ENCODE measurements around the gene UNC5B. TPM values are rescaled to one million over a fixed set of nuclear protein-coding genes. Genes with fewer than 3 reads are reported as not detected.
A peak's percentile ranks its signal among the peaks of the same experiment; 100 is the strongest.

The UNC5B gene
- total and polyA plus RNA-seq, 2 donors (not counting 1 experiment from before 2014, with no cell fraction given): 2.5 to 60.8 TPM

GRCh38 chr10:71319800-71320392 is 107.5 kb downstream of the UNC5B start:
- H3K36me3 ChIP-seq (ENCODE audit: control insufficient read depth, insufficient read depth, low read length): no peaks in the 10 kb centered on the region
- no peaks in the 10 kb centered on the region for H3K27me3 ChIP-seq (ENCODE audit: control insufficient read depth, insufficient read depth, low read length)
- no peak overlapping the region for H3K27ac ChIP-seq (ENCODE audit: insufficient read depth, low read length)
- no peaks in the 10 kb centered on the region for H3K4me1 ChIP-seq (ENCODE audit: control insufficient read depth, extremely low read depth, insufficient read depth, low read length)
- H3K4me2 ChIP-seq (ENCODE audit: extremely low read depth, insufficient read depth, low read length): peak overlapping the region; percentile 99
- no peak for DNase-seq (ENCODE audit: low read depth in 2 of 2)
- TF ChIP-seq CTCF (conservative IDR thresholded peaks at IDR 0.05 in 1 of 2, IDR thresholded peaks at IDR 0.05 in 1 of 2; ENCODE audit: low read depth in 1 of 2, low read length in 2 of 2) (no peak), EZH2 (IDR thresholded peaks at IDR 0.05; ENCODE audit: low read length, missing control alignments) (no peak)
- H3K4me3 ChIP-seq (replicated peaks in 1 of 4; ENCODE audit: control extremely low read depth in 1 of 4, insufficient read depth in 1 of 4, low read depth in 3 of 4, low read length in 4 of 4): peak overlapping the region; percentile 55 to 77 (median 72)
- H3K79me2 ChIP-seq (ENCODE audit: control insufficient read depth, insufficient read depth, low read length): no peaks in the 10 kb centered on the region
- H3K9me3 ChIP-seq (ENCODE audit: control insufficient read depth, insufficient read depth, low read depth, low read length): no peaks in the 10 kb centered on the region
- H4K20me1 ChIP-seq (ENCODE audit: control insufficient read depth, extremely low read depth, insufficient read depth, low read length): no peaks in the 10 kb centered on the region
- H2AFZ ChIP-seq (ENCODE audit: low read length): peak overlapping the region; percentile 95
- no peak overlapping the region for H3K9ac ChIP-seq (ENCODE audit: insufficient read depth, low read length)

- TF ChIP-seq EZH2 (IDR thresholded peaks at IDR 0.05; ENCODE audit: low read length, missing control alignments) (no peak), CTCF (conservative IDR thresholded peaks at IDR 0.05 in 1 of 2, IDR thresholded peaks at IDR 0.05 in 1 of 2; ENCODE audit: low read depth in 1 of 2, low read length in 2 of 2) (no peak)
- H3K79me2 ChIP-seq (ENCODE audit: control insufficient read depth, insufficient read depth, low read length): no peaks in the 10 kb centered on the region
- H3K4me3 ChIP-seq (replicated peaks in 1 of 4; ENCODE audit: control extremely low read depth in 1 of 4, insufficient read depth in 1 of 4, low read depth in 3 of 4, low read length in 4 of 4): no peak overlapping the region
- no peaks in the 10 kb centered on the region for H4K20me1 ChIP-seq (ENCODE audit: control insufficient read depth, extremely low read depth, insufficient read depth, low read length)
- no peaks in the 10 kb centered on the region for H3K4me1 ChIP-seq (ENCODE audit: control insufficient read depth, extremely low read depth, insufficient read depth, low read length)
- H3K9me3 ChIP-seq (ENCODE audit: control insufficient read depth, insufficient read depth, low read depth, low read length): no peaks in the 10 kb centered on the region
- DNase-seq (ENCODE audit: low read depth in 2 of 2): no peak
- no peak overlapping the region for H3K4me2 ChIP-seq (ENCODE audit: extremely low read depth, insufficient read depth, low read length)
- no peak overlapping the region for H2AFZ ChIP-seq (ENCODE audit: low read length)
- H3K27ac ChIP-seq (ENCODE audit: insufficient read depth, low read length): no peak overlapping the region
- no peaks in the 10 kb centered on the region for H3K36me3 ChIP-seq (ENCODE audit: control insufficient read depth, insufficient read depth, low read length)
- H3K9ac ChIP-seq (ENCODE audit: insufficient read depth, low read length): no peak overlapping the region
- H3K27me3 ChIP-seq (ENCODE audit: control insufficient read depth, insufficient read depth, low read length): no peaks in the 10 kb centered on the region
Measured at GRCh38 chr10:71320592-71320991, 108.2 kb downstream of the UNC5B start.

GRCh38 chr10:71321386-71321785 is 109.0 kb downstream of the UNC5B start:
- Histone ChIP-seq H3K27ac (ENCODE audit: insufficient read depth, low read length) (no peak overlapping the region), H3K4me3 (replicated peaks in 1 of 4; ENCODE audit: control extremely low read depth in 1 of 4, insufficient read depth in 1 of 4, low read depth in 3 of 4, low read length in 4 of 4) (no peak overlapping the region), H3K9ac (ENCODE audit: insufficient read depth, low read length) (no peak overlapping the region), H3K4me1 (ENCODE audit: control insufficient read depth, extremely low read depth, insufficient read depth, low read length) (no peaks in the 10 kb centered on the region), H3K9me3 (ENCODE audit: control insufficient read depth, insufficient read depth, low read depth, low read length) (no peaks in the 10 kb centered on the region), H3K36me3 (ENCODE audit: control insufficient read depth, insufficient read depth, low read length) (no peaks in the 10 kb centered on the region), H3K4me2 (ENCODE audit: extremely low read depth, insufficient read depth, low read length) (no peak overlapping the region), H2AFZ (ENCODE audit: low read length) (no peak overlapping the region), H3K79me2 (ENCODE audit: control insufficient read depth, insufficient read depth, low read length) (no peaks in the 10 kb centered on the region), H4K20me1 (ENCODE audit: control insufficient read depth, extremely low read depth, insufficient read depth, low read length) (no peaks in the 10 kb centered on the region), H3K27me3 (ENCODE audit: control insufficient read depth, insufficient read depth, low read length) (no peaks in the 10 kb centered on the region)
- TF ChIP-seq CTCF (conservative IDR thresholded peaks at IDR 0.05 in 1 of 2, IDR thresholded peaks at IDR 0.05 in 1 of 2; ENCODE audit: low read depth in 1 of 2, low read length in 2 of 2): no peak
- DNase-seq (ENCODE audit: low read depth in 2 of 2): no peak

Measured in fibroblast of lung (primary cell).